Sigmoid colon (tissue), 7 donors: ENCODE measurements around the gene ADCY5. TPM values are rescaled to one million over a fixed set of nuclear protein-coding genes. Genes with fewer than 3 reads are reported as not detected.

Experiments used
- DNase-seq: peaks from one replicate; pipeline ENCODE4 v3.0.0-alpha.2; 2019
- H3K27ac ChIP-seq, 4 donors: fragments of 200-600 bp; sonication (generic); one replicate each; pipeline ENCODE4 v1.5.1; 2016 to 2019; ENCODE audit warnings: mild to moderate bottlenecking in 1 of 4
- H3K27me3 ChIP-seq, 3 donors: fragments of 200-600 bp; sonication (generic); one replicate each; pipeline ENCODE4 v1.5.1; 2019; ENCODE audit warnings: mild to moderate bottlenecking in 1 of 3
- H3K36me3 ChIP-seq, 4 donors: fragments of 200-600 bp; sonication (generic); one replicate each; pipeline ENCODE4 v1.5.1; 2016 to 2019
- H3K4me1 ChIP-seq, 4 donors: fragments of 200-600 bp; sonication (generic); one replicate each; pipeline ENCODE4 v1.5.1; 2017 to 2019
- H3K4me3 ChIP-seq, 4 donors: fragments of 200-600 bp; sonication (generic); one replicate each; pipeline ENCODE4 v1.5.1; 2017 to 2019; ENCODE audit warnings: mild to moderate bottlenecking in 2 of 4, moderate library complexity in 1 of 4
- H3K9me3 ChIP-seq, 4 donors: fragments of 200-600 bp in 3 of 4; sonication (generic) in 3 of 4; one replicate each; pipeline versions ENCODE4 v1.5.1 to v1.6.1; 2013 to 2019
- EP300 ChIP-seq, 4 donors: sonication (generic); formaldehyde crosslinking; IDR thresholded peaks; one replicate each; pipeline ENCODE4 v1.6.1; 2017; ENCODE audit warnings: antibody characterized with exemption in 4 of 4
- POLR2A ChIP-seq, 2 donors: fragments of 450-650 bp; IDR thresholded peaks; one replicate each; pipeline ENCODE4 v1.6.1; 2016; ENCODE audit warnings: antibody characterized with exemption in 2 of 2, mild to moderate bottlenecking in 2 of 2, moderate library complexity in 2 of 2
- POLR2AphosphoS5 ChIP-seq, 4 donors: sonication (generic); formaldehyde crosslinking; IDR thresholded peaks; one replicate each; pipeline ENCODE4 v1.6.1; 2017; ENCODE audit warnings: antibody characterized with exemption in 4 of 4
- WGBS, 2 donors: extraction: QIAGEN DNeasy Blood & Tissue Kit; methylation state at CpG; one replicate each; pipeline ENCODE4 v1.1.7; 2013; 5-methylcytosine and 5-hydroxymethylcytosine counted together
- intact Hi-C: fragments of 100-400 bp; cut with DNase I; formaldehyde crosslinking; loops from one replicate; pipeline ENCODE4 v1.15.1; 2023
- polyA plus RNA-seq, 3 donors: library from polyadenylated mRNA; stranded (reverse); fragments of 200-250 nt; gene quantifications; one replicate each; pipeline ENCODE4 v1.2.3, GENCODE V29; 2013
- total RNA-seq, 4 donors: library from RNA; depleted of rRNA; stranded (reverse); fragments of >200 nt; gene quantifications; one replicate each; pipeline ENCODE4 v1.1.0, GENCODE V29; 2016
- TF ChIP-seq, protein P1 (sequence below), 4 experiments: fragments of 450-650 bp in 3 of 4; fragments of 200-600 bp in 1 of 4; IDR thresholded peaks; one replicate each; pipeline ENCODE4 v1.5.1; 2016 to 2019; ENCODE audit warnings: antibody characterized with exemption in 4 of 4, mild to moderate bottlenecking in 3 of 4, moderate library complexity in 2 of 4
- donor health status: healthy with polysubstance abuse.
- donor health status: Bipolar disorder and iron deficiency.
- donor health status: healthy.

The ADCY5 gene
- total and polyA plus RNA-seq, 7 donors, result 1.4 to 84.4 (median 39.5) TPM

DNA sequence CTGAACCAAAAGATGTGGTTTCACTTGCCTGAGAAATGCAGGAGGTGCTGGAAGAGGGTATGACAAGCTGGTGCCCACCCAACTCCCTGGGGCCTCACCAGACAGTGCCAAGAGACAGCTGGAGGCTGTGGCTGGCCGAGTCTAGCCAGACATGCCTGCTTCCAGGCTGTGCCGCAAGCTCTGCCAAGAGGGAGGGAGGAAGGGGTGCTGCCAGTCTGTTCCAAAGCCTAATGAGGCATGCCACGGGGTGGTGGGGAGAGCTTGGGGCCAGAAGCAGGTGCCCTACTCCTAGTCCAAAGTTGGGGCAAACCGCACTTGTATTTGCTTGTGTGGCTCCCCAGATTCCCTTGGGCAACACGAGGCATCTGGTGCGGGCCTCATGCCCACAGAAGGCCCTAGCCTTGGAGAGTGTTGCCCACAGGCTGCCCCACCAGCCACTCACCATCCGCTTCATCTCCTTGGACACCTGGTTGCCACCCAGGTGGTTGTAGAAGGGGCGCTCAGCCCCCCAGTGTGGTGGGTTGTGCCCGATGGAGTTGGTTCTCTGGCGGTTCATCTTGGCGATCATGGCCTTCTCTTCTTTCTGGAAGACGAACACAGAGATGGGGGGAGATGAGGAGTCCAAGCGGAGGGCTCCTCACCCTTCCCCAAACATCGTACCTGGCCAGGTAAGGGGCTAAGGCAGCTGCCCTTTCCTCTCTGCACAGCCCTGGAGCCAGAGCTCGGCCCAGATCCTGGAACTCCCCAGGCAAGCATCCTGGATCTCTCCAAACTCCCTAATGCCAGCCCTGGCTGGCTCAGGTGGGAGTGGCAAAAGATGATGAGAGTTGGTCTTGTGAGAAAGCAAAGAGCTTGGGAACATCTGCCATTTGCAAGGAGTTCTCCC lies 123.8 kb downstream of the ADCY5 start:
- peaks cover 0 to 42% (median 31%) of the 10 kb centered on the region in 4 donors for H3K4me1 ChIP-seq
- no peak overlapping the region for H3K4me3 ChIP-seq
- intact Hi-C loops, result no loop called here
- peak overlapping the region in 2 of 4 donors; percentile 15 to 57 for H3K27ac ChIP-seq
- no peaks in the 10 kb centered on the region for H3K27me3 ChIP-seq
- no peaks in the 10 kb centered on the region for H3K9me3 ChIP-seq
- no peak for DNase-seq
- WGBS, 2 donors, result 92 to 95% methylated on average over 15 of the region's 15 CpGs
- H3K36me3 ChIP-seq, result peaks cover 0 to 79% (median 35%) of the 10 kb centered on the region in 4 donors
- TF ChIP-seq POLR2A (IDR thresholded peaks at IDR 0.05) (no peak), EP300 (IDR thresholded peaks at IDR 0.05) (no peak)
- TF ChIP-seq, protein P1, sequence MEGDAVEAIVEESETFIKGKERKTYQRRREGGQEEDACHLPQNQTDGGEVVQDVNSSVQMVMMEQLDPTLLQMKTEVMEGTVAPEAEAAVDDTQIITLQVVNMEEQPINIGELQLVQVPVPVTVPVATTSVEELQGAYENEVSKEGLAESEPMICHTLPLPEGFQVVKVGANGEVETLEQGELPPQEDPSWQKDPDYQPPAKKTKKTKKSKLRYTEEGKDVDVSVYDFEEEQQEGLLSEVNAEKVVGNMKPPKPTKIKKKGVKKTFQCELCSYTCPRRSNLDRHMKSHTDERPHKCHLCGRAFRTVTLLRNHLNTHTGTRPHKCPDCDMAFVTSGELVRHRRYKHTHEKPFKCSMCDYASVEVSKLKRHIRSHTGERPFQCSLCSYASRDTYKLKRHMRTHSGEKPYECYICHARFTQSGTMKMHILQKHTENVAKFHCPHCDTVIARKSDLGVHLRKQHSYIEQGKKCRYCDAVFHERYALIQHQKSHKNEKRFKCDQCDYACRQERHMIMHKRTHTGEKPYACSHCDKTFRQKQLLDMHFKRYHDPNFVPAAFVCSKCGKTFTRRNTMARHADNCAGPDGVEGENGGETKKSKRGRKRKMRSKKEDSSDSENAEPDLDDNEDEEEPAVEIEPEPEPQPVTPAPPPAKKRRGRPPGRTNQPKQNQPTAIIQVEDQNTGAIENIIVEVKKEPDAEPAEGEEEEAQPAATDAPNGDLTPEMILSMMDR (IDR thresholded peaks at IDR 0.05), result no peak

DNA sequence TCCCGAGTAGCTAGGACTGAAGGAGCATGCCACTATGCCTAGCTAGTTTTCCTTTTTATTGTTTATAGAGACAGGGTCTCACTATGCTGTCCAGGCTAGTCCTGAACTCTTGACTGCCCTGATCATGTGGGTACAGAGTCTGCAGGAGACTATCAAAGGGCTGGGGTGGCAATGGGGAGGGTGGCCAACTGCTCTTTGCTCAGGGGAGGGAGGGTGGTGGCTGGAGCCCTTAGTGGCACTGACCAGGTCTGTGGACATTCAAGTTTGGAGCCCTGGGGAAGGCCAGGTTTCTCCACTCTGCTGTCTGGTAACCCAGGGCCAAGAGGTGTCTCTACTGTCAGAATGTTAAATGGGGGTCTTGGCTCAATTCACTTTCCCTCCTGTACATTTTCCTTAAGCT lies 125.1 kb downstream of the ADCY5 start:
- peak overlapping the region in 1 of 4 donors; percentile 57 for H3K27ac ChIP-seq
- H3K36me3 ChIP-seq, result peaks cover 0 to 92% (median 42%) of the 10 kb centered on the region in 4 donors
- no peak for DNase-seq
- intact Hi-C loops, result no loop called here
- H3K4me3 ChIP-seq, result no peak overlapping the region
- peaks cover 0 to 29% (median 20%) of the 10 kb centered on the region in 4 donors for H3K4me1 ChIP-seq
- no peaks in the 10 kb centered on the region for H3K27me3 ChIP-seq
- TF ChIP-seq, protein P1 (IDR thresholded peaks at IDR 0.05), result no peak
- no peak for TF ChIP-seq EP300 (IDR thresholded peaks at IDR 0.05)
- no peak for TF ChIP-seq POLR2AphosphoS5 (IDR thresholded peaks at IDR 0.05)
- TF ChIP-seq POLR2A (IDR thresholded peaks at IDR 0.05), result no peak
- H3K9me3 ChIP-seq, result no peaks in the 10 kb centered on the region
- WGBS, 2 donors, result 83 to 93% methylated on average over 1 of the region's 1 CpG

DNA sequence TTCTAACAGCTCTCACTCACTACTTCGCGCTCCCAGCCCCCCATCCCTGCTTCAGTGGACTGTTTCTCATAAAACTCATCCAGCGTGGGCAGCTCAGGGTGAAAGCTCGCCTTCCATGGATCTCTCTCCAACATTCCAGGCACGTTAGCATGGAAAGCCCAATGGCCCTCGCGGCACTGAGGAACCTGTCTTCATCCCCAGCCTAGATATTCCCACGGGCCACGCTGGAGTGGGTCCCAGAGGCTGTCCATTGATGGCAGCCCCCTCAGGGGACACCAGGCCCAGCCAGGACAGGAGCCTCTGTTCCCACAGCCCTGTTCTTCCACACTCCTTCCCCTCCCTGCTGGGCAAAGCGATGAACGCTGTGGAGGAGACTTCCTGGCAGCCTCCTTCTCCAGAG lies 126.0 kb downstream of the ADCY5 start:
- H3K4me1 ChIP-seq, result peaks cover 0 to 25% (median 14%) of the 10 kb centered on the region in 4 donors
- no peak overlapping the region for H3K4me3 ChIP-seq
- H3K9me3 ChIP-seq, result no peaks in the 10 kb centered on the region
- H3K36me3 ChIP-seq, result peaks cover 7 to 95% (median 51%) of the 10 kb centered on the region in 4 donors
- intact Hi-C loops, result no loop called here
- 89 to 94% methylated on average over 11 of the region's 11 CpGs for WGBS, 2 donors
- DNase-seq, result no peak
- no peaks in the 10 kb centered on the region for H3K27me3 ChIP-seq
- TF ChIP-seq, protein P1 (IDR thresholded peaks at IDR 0.05), result no peak
- TF ChIP-seq POLR2A (IDR thresholded peaks at IDR 0.05), result no peak
- TF ChIP-seq POLR2AphosphoS5 (IDR thresholded peaks at IDR 0.05), result no peak
- TF ChIP-seq EP300 (IDR thresholded peaks at IDR 0.05), result no peak
- H3K27ac ChIP-seq, result peak overlapping the region in 2 of 4 donors; percentile 15 to 57

DNA sequence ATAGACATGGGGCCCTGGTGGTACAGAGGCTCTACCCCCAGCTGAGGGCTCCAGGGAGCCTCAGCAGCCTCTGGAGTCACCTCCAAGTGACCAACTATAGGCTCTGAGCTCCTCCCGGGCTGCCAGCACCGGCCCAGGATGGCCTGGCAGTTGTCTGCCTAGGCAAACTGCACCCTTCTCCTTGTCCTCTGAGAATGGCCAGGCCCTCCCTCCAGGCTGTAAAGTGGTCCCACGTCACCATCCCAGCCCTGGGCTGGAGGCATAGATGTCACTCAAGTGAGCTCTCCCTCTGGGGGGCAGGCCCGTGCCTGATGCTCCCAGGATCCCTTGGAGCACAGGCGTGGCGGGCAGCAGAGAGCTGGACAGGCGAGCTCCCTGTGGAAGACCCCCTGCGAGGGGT lies 127.1 kb downstream of the ADCY5 start:
- H3K27ac ChIP-seq, result peak overlapping the region in 1 of 4 donors; percentile 20
- 88 to 89% methylated on average over 8 of the region's 8 CpGs for WGBS, 2 donors
- H3K4me3 ChIP-seq, result no peak overlapping the region
- H3K4me1 ChIP-seq, result peaks cover 0 to 25% (median 14%) of the 10 kb centered on the region in 4 donors
- intact Hi-C loops, result no loop called here
- H3K27me3 ChIP-seq, result no peaks in the 10 kb centered on the region
- no peak for DNase-seq
- no peak for TF ChIP-seq EP300 (IDR thresholded peaks at IDR 0.05)
- no peak for TF ChIP-seq POLR2AphosphoS5 (IDR thresholded peaks at IDR 0.05)
- TF ChIP-seq, protein P1 (IDR thresholded peaks at IDR 0.05), result no peak
- no peak for TF ChIP-seq POLR2A (IDR thresholded peaks at IDR 0.05)
- peaks cover 8 to 95% (median 51%) of the 10 kb centered on the region in 4 donors for H3K36me3 ChIP-seq
- no peaks in the 10 kb centered on the region for H3K9me3 ChIP-seq
